ENCODE data around the gene GPC6.

The GPC6 gene

DNA sequence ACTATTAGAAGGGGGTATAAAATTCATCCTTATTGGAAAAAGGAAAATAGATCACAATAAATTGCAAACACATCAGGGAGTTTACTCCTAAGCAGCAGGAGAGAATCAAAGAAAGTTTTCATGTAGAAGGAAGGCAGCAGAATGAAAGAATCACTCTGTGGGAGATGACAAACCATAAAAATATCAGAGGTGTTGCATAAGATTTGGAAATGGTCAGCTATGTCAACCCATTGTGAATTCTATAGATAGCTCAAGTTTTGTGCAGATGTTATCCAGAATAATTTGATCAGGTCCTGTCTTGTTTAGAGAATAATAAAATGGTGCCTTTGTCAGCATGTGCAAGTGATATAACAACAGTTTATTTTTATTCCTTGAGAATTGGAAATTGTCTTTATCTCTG lies 630.5 kb downstream of the GPC6 start:
- no peaks in the 10 kb centered on the region for H3K36me3 ChIP-seq (ENCODE audit: control insufficient read depth in 2 of 2, insufficient read depth in 2 of 2, low read length in 2 of 2)

DNA sequence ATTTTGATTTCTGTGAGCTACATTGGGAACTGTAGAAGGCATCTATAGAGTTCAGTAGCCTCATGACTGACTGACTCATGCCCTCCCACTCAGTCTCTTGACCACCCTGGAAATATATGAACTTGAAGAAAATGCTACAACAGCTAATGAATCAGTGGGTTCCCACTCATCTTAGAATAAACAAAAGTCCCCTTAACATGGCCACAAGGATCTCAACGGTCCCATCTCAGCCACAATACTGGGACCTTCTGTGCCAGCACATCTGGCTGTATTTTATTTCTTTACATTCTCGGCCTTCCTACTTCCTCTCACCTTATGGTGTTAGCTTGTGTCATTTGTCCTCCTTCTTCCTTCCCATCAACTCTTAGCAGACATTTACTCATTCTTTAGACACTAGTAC lies 633.1 kb downstream of the GPC6 start:
- no peak overlapping the region for H3K4me3 ChIP-seq (ENCODE audit: low read length in 2 of 2)
- H3K9ac ChIP-seq (ENCODE audit: low read depth in 1 of 2, low read length in 2 of 2): no peak overlapping the region
- no peaks in the 10 kb centered on the region for H3K36me3 ChIP-seq (ENCODE audit: control insufficient read depth in 2 of 2, insufficient read depth in 2 of 2, low read length in 2 of 2)
- no peaks in the 10 kb centered on the region for H3K27me3 ChIP-seq (ENCODE audit: control insufficient read depth in 2 of 2, insufficient read depth in 2 of 2, low read length in 2 of 2)
- H3K9me3 ChIP-seq (ENCODE audit: control insufficient read depth in 2 of 2, low read length in 2 of 2): no peaks in the 10 kb centered on the region
- no peak overlapping the region for H3K27ac ChIP-seq (ENCODE audit: low read depth in 2 of 2, low read length in 2 of 2)
- H3K4me1 ChIP-seq (ENCODE audit: control insufficient read depth in 2 of 2, insufficient read depth in 2 of 2, low read length in 2 of 2): no peaks in the 10 kb centered on the region

More for the DNA sequence above, 630.5 kb downstream of the GPC6 start:
- no peaks in the 10 kb centered on the region for H3K9me3 ChIP-seq (ENCODE audit: control insufficient read depth in 2 of 2, low read length in 2 of 2)
- H3K4me3 ChIP-seq (ENCODE audit: low read length in 2 of 2): no peak overlapping the region
- no peak overlapping the region for H3K9ac ChIP-seq (ENCODE audit: low read depth in 1 of 2, low read length in 2 of 2)
- no peak overlapping the region for H3K27ac ChIP-seq (ENCODE audit: low read depth in 2 of 2, low read length in 2 of 2)
- no peaks in the 10 kb centered on the region for H3K4me1 ChIP-seq (ENCODE audit: control insufficient read depth in 2 of 2, insufficient read depth in 2 of 2, low read length in 2 of 2)
- no peaks in the 10 kb centered on the region for H3K27me3 ChIP-seq (ENCODE audit: control insufficient read depth in 2 of 2, insufficient read depth in 2 of 2, low read length in 2 of 2)

DNA sequence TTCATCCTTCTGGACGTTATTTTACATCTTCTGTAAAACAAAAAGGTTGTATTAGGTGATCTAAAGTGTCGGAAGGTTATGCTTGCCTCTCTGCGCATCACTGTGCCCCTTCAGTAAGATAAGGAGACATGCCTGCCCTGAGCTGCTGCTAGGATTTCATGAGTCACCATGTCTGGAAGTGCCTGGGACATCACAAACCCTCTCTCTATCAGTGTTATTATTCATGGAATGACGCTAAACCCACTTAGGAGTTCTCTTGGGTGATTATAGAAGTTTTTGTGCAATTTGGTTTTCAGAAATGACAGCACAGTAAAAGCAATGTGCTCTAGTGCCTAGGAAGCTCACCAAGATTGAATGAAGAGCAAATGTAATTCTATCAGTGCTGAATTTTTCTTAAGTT lies 635.2 kb downstream of the GPC6 start:
- Histone ChIP-seq H3K9me3 (ENCODE audit: control insufficient read depth in 2 of 2, low read length in 2 of 2) (no peaks in the 10 kb centered on the region), H3K9ac (ENCODE audit: low read depth in 1 of 2, low read length in 2 of 2) (no peak overlapping the region), H3K27ac (ENCODE audit: low read depth in 2 of 2, low read length in 2 of 2) (no peak overlapping the region), H3K36me3 (ENCODE audit: control insufficient read depth in 2 of 2, insufficient read depth in 2 of 2, low read length in 2 of 2) (no peaks in the 10 kb centered on the region), H3K27me3 (ENCODE audit: control insufficient read depth in 2 of 2, insufficient read depth in 2 of 2, low read length in 2 of 2) (no peaks in the 10 kb centered on the region), H3K4me3 (ENCODE audit: low read length in 2 of 2) (no peak overlapping the region), H3K4me1 (ENCODE audit: control insufficient read depth in 2 of 2, insufficient read depth in 2 of 2, low read length in 2 of 2) (no peaks in the 10 kb centered on the region)

DNA sequence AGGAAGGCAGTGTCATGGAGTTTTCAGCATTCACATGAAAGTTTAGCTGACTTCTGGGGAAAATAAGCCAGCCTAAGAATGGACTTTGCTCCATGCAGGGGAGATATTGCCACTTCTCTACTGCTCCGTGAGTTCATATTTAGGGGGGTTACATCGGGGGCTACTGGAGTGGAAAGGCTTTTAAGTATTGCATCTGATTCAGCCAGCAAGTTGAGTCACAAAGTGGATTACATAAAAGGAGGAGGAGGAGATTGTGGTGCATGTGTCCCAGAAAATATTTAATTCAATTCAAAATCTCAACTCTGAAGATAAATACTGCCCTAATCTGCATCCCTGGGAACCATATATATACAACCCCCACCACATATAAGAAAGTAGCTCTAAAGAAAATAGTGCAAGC lies 635.7 kb downstream of the GPC6 start:
- Histone ChIP-seq H3K4me3 (ENCODE audit: low read length in 2 of 2) (no peak overlapping the region), H3K4me1 (ENCODE audit: control insufficient read depth in 2 of 2, insufficient read depth in 2 of 2, low read length in 2 of 2) (no peaks in the 10 kb centered on the region), H3K27ac (ENCODE audit: low read depth in 2 of 2, low read length in 2 of 2) (no peak overlapping the region), H3K36me3 (ENCODE audit: control insufficient read depth in 2 of 2, insufficient read depth in 2 of 2, low read length in 2 of 2) (no peaks in the 10 kb centered on the region), H3K9ac (ENCODE audit: low read depth in 1 of 2, low read length in 2 of 2) (no peak overlapping the region), H3K9me3 (ENCODE audit: control insufficient read depth in 2 of 2, low read length in 2 of 2) (no peaks in the 10 kb centered on the region), H3K27me3 (ENCODE audit: control insufficient read depth in 2 of 2, insufficient read depth in 2 of 2, low read length in 2 of 2) (no peaks in the 10 kb centered on the region)

DNA sequence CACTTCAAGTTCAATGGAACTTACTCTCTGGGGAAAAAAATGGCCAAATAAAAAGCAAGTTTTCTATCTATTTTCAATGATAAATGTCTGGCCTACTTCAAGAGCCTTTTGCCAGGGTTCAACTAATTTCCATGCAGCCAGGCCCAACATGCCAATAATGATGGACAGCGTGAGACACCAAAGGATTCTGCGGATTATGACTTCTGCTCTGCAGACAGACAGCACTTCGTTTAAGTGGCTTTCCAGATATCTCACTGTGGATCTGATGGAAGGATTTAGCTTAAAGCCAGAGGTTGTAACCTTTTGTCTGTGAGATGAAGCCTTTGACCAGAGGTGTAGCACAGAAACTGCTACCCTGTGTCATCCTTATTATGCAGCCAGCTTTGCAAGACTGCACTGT lies 638.6 kb downstream of the GPC6 start:
- no peaks in the 10 kb centered on the region for H3K4me1 ChIP-seq (ENCODE audit: control insufficient read depth in 2 of 2, insufficient read depth in 2 of 2, low read length in 2 of 2)
- no peaks in the 10 kb centered on the region for H3K36me3 ChIP-seq (ENCODE audit: control insufficient read depth in 2 of 2, insufficient read depth in 2 of 2, low read length in 2 of 2)
- H3K9me3 ChIP-seq (ENCODE audit: control insufficient read depth in 2 of 2, low read length in 2 of 2): no peaks in the 10 kb centered on the region
- H3K9ac ChIP-seq (ENCODE audit: low read depth in 1 of 2, low read length in 2 of 2): no peak overlapping the region
- H3K4me3 ChIP-seq (ENCODE audit: low read length in 2 of 2): no peak overlapping the region
- H3K27me3 ChIP-seq (ENCODE audit: control insufficient read depth in 2 of 2, insufficient read depth in 2 of 2, low read length in 2 of 2): no peaks in the 10 kb centered on the region
- no peak overlapping the region for H3K27ac ChIP-seq (ENCODE audit: low read depth in 2 of 2, low read length in 2 of 2)

DNA sequence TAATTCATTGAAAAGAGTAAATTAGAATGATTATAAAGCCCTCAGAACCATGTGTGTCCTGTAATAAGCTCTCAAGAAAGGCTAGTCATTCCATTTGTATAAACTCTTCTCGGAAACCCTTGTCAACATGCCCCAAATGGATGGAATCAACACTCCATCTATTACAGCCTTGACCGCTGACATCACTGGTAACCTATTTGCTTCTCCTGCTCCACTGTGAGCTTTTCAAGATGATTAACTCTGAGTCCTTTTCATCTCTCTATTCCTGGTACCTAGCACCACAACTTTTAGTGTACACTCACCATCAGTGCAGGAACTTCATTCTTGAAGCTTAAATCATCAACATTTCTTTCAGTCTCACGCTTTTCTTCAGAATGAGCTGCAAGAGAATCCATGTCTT lies 640.9 kb downstream of the GPC6 start:
- no peaks in the 10 kb centered on the region for H3K36me3 ChIP-seq (ENCODE audit: control insufficient read depth in 2 of 2, insufficient read depth in 2 of 2, low read length in 2 of 2)
- no peaks in the 10 kb centered on the region for H3K27me3 ChIP-seq (ENCODE audit: control insufficient read depth in 2 of 2, insufficient read depth in 2 of 2, low read length in 2 of 2)
- no peak overlapping the region for H3K4me3 ChIP-seq (ENCODE audit: low read length in 2 of 2)
- no peak overlapping the region for H3K9ac ChIP-seq (ENCODE audit: low read depth in 1 of 2, low read length in 2 of 2)
- no peaks in the 10 kb centered on the region for H3K4me1 ChIP-seq (ENCODE audit: control insufficient read depth in 2 of 2, insufficient read depth in 2 of 2, low read length in 2 of 2)
- H3K27ac ChIP-seq (ENCODE audit: low read depth in 2 of 2, low read length in 2 of 2): no peak overlapping the region
- no peaks in the 10 kb centered on the region for H3K9me3 ChIP-seq (ENCODE audit: control insufficient read depth in 2 of 2, low read length in 2 of 2)

DNA sequence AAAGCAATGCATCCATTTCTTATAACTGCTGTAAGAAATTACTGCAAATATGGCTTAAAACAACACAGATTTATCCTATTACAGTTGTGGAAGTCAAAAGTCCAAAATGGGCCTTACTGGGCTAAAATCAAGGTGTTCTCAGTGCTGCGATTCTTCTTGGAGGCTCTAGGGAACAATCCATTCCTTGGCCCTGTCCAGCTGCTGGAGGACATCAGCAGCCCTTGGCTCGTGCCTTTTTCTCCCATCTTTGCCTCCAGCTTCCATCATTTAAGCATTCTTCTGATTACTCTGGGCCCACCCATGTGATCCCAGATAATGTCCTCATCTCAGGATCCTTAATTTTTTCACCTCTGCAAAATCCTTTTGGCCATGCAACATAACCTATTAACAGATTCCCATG lies 645.8 kb downstream of the GPC6 start:
- Histone ChIP-seq H3K4me1 (ENCODE audit: control insufficient read depth in 2 of 2, insufficient read depth in 2 of 2, low read length in 2 of 2) (no peaks in the 10 kb centered on the region), H3K27me3 (ENCODE audit: control insufficient read depth in 2 of 2, insufficient read depth in 2 of 2, low read length in 2 of 2) (no peaks in the 10 kb centered on the region), H3K27ac (ENCODE audit: low read depth in 2 of 2, low read length in 2 of 2) (no peak overlapping the region), H3K36me3 (ENCODE audit: control insufficient read depth in 2 of 2, insufficient read depth in 2 of 2, low read length in 2 of 2) (no peaks in the 10 kb centered on the region), H3K9me3 (ENCODE audit: control insufficient read depth in 2 of 2, low read length in 2 of 2) (no peaks in the 10 kb centered on the region), H3K9ac (ENCODE audit: low read depth in 1 of 2, low read length in 2 of 2) (no peak overlapping the region), H3K4me3 (ENCODE audit: low read length in 2 of 2) (no peak overlapping the region)

DNA sequence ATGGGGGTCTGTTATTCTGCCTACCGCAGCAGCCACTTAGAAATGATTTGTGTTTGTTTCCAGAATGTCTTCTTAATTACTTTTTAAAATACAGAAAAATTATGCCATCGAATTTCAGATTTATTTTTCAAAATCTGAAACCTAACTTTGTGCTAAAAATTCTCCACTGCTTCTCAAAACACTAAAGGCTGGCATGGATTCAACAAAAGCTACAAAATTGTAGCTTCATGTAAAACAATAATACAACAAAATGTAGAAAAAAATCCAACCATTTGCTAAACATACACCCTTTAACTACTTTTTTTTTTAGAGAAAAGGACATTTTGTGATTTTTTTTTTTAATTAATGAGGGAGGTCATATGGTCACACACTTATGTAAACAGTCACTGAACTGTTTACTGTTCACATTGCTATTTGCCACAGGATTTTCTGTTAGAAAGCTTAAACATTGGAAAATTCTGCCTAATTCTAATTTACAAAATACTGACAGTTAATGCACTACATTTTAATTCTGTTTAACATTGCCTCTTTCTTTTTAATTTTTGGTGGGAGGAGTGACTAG lies 646.3 kb downstream of the GPC6 start:
- no peak overlapping the region for H3K27ac ChIP-seq (ENCODE audit: low read depth in 2 of 2, low read length in 2 of 2)
- H3K9ac ChIP-seq (ENCODE audit: low read depth in 1 of 2, low read length in 2 of 2): no peak overlapping the region
- H3K9me3 ChIP-seq (ENCODE audit: control insufficient read depth in 2 of 2, low read length in 2 of 2): no peaks in the 10 kb centered on the region
- H3K4me3 ChIP-seq (ENCODE audit: low read length in 2 of 2): no peak overlapping the region
- no peaks in the 10 kb centered on the region for H3K27me3 ChIP-seq (ENCODE audit: control insufficient read depth in 2 of 2, insufficient read depth in 2 of 2, low read length in 2 of 2)
- H3K4me1 ChIP-seq (ENCODE audit: control insufficient read depth in 2 of 2, insufficient read depth in 2 of 2, low read length in 2 of 2): no peaks in the 10 kb centered on the region
- H3K36me3 ChIP-seq (ENCODE audit: control insufficient read depth in 2 of 2, insufficient read depth in 2 of 2, low read length in 2 of 2): no peaks in the 10 kb centered on the region

DNA sequence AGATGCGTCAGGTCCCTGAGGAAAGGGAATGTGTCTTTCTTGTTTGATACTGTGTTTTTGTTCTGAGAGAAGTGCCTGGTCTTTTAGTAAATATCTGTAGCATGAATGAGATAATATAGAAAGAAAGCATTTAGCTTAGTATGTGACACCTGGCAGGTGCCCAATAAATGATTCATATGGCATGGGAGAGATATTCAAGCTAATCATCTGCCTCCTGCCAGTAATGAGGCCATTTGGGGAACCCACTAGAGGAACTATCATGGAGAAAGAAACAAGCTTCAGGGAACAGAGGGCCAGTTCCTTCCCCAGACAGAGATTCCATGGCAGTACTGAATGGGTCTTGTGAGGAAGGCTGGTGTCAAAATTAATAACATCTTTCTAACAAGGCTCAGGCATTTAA lies 648.9 kb downstream of the GPC6 start:
- H3K36me3 ChIP-seq (ENCODE audit: control insufficient read depth in 2 of 2, insufficient read depth in 2 of 2, low read length in 2 of 2): no peaks in the 10 kb centered on the region
- no peak overlapping the region for H3K9ac ChIP-seq (ENCODE audit: low read depth in 1 of 2, low read length in 2 of 2)
- no peak overlapping the region for H3K27ac ChIP-seq (ENCODE audit: low read depth in 2 of 2, low read length in 2 of 2)
- H3K4me3 ChIP-seq (ENCODE audit: low read length in 2 of 2): no peak overlapping the region
- H3K9me3 ChIP-seq (ENCODE audit: control insufficient read depth in 2 of 2, low read length in 2 of 2): no peaks in the 10 kb centered on the region
- H3K4me1 ChIP-seq (ENCODE audit: control insufficient read depth in 2 of 2, insufficient read depth in 2 of 2, low read length in 2 of 2): no peaks in the 10 kb centered on the region
- no peaks in the 10 kb centered on the region for H3K27me3 ChIP-seq (ENCODE audit: control insufficient read depth in 2 of 2, insufficient read depth in 2 of 2, low read length in 2 of 2)

DNA sequence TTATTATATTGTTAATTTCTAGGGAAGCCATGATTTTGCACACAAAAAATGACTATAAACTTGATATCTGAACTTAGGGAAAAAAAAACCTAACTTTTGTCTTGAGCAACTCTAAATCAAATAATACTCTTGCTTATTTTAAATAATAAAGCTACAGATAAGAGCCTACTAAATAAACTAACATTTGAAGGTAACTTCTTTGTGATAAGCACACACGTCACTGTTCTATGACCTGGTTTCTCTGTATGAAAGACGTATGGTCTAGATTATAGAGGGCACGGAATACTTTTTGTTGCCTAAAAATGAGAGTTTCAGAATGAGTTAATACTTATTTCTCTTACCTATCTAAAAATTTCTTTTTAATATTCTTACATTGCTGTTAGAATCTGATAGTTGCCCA lies 649.6 kb downstream of the GPC6 start:
- Histone ChIP-seq H3K9ac (ENCODE audit: low read depth in 1 of 2, low read length in 2 of 2) (no peak overlapping the region), H3K27ac (ENCODE audit: low read depth in 2 of 2, low read length in 2 of 2) (no peak overlapping the region), H3K4me1 (ENCODE audit: control insufficient read depth in 2 of 2, insufficient read depth in 2 of 2, low read length in 2 of 2) (no peaks in the 10 kb centered on the region), H3K27me3 (ENCODE audit: control insufficient read depth in 2 of 2, insufficient read depth in 2 of 2, low read length in 2 of 2) (no peaks in the 10 kb centered on the region), H3K9me3 (ENCODE audit: control insufficient read depth in 2 of 2, low read length in 2 of 2) (no peaks in the 10 kb centered on the region), H3K4me3 (ENCODE audit: low read length in 2 of 2) (no peak overlapping the region), H3K36me3 (ENCODE audit: control insufficient read depth in 2 of 2, insufficient read depth in 2 of 2, low read length in 2 of 2) (no peaks in the 10 kb centered on the region)

DNA sequence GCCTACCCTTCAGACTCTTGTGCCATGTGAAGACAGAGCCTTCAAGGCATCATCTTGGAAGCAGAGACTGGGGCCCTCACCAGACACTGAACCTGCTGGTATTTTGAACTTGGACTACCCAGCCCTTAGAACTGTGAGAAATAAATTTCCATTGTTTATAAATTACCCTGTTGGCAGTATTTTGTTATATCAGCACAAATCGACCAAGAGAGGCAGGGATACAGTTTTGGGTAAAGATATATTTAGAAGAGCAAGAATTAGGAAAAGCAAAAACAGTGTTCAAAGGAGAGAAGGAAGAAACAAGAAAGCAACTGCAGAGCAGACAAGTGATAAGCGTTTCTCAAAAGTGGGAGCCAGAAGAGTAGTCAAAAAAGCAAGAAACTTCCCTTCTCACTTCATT lies 652.1 kb downstream of the GPC6 start:
- no peaks in the 10 kb centered on the region for H3K36me3 ChIP-seq (ENCODE audit: control insufficient read depth in 2 of 2, insufficient read depth in 2 of 2, low read length in 2 of 2)
- H3K27me3 ChIP-seq (ENCODE audit: control insufficient read depth in 2 of 2, insufficient read depth in 2 of 2, low read length in 2 of 2): no peaks in the 10 kb centered on the region
- H3K4me3 ChIP-seq (ENCODE audit: low read length in 2 of 2): no peak overlapping the region
- no peaks in the 10 kb centered on the region for H3K4me1 ChIP-seq (ENCODE audit: control insufficient read depth in 2 of 2, insufficient read depth in 2 of 2, low read length in 2 of 2)
- no peak overlapping the region for H3K27ac ChIP-seq (ENCODE audit: low read depth in 2 of 2, low read length in 2 of 2)
- H3K9me3 ChIP-seq (ENCODE audit: control insufficient read depth in 2 of 2, low read length in 2 of 2): no peaks in the 10 kb centered on the region
- no peak overlapping the region for H3K9ac ChIP-seq (ENCODE audit: low read depth in 1 of 2, low read length in 2 of 2)
